H1 (cell line): ENCODE data around the gene CHST10. TPM values are rescaled to one million over a fixed set of nuclear protein-coding genes. Genes with fewer than 3 reads are reported as not detected.

Experiments
- CTCF ChIA-PET: fragments of 300-600 bp; sonication (Branson Sonifier 250); formaldehyde crosslinking; loops from one replicate; lab custom pipeline; 2021; ENCODE audit not compliant: partially characterized antibody; lab: Charles Lee
- POLR2A ChIA-PET: fragments of 300-600 bp; sonication (Branson Sonifier 250); formaldehyde crosslinking; loops from one replicate; lab custom pipeline; 2021; ENCODE audit warnings: inconsistent platforms; ENCODE audit not compliant: partially characterized antibody; lab: Charles Lee
- DNase-seq, 2 experiments: peaks; one replicate each; pipeline versions ENCODE4 v3.0.0 to v3.0.0-alpha.2; 2010 to 2022; ENCODE audit warnings: low spot score in 2 of 2, low read depth in 1 of 2, mixed read lengths in 1 of 2
- FAIRE-seq: peaks from 2 replicates; lab custom pipeline; 2011; peaks lifted over from hg19 to GRCh38; lab: Jason Lieb, UNC
- H2AFZ ChIP-seq: 2 replicates; pipeline ENCODE4 v1.8.1; 2012; ENCODE audit warnings: low read length, inconsistent platforms
- H2AK5ac ChIP-seq: 2 replicates; pipeline ENCODE4 v1.6.1; 2013; ENCODE audit warnings: low read depth, low read length
- H2BK120ac ChIP-seq: replicated peaks from 2 replicates; pipeline ENCODE3; 2013; ENCODE audit warnings: low read depth, low read length, inconsistent platforms
- H2BK12ac ChIP-seq: 2 replicates; pipeline ENCODE4 v1.6.1; 2013; ENCODE audit warnings: low read depth, low read length
- H2BK15ac ChIP-seq: 2 replicates; pipeline ENCODE4 v1.6.1; 2013; ENCODE audit warnings: low read length
- H2BK20ac ChIP-seq: 2 replicates; pipeline ENCODE4 v1.6.1; 2013; ENCODE audit warnings: low read length
- H2BK5ac ChIP-seq: 2 replicates; pipeline ENCODE4 v1.6.1; 2013; ENCODE audit warnings: low read depth, low read length
- H3K14ac ChIP-seq: 2 replicates; pipeline ENCODE4 v1.6.1; 2013; ENCODE audit warnings: inconsistent platforms; ENCODE audit not compliant: insufficient read length
- H3K18ac ChIP-seq: 2 replicates; pipeline ENCODE4 v1.6.1; 2013; ENCODE audit warnings: low read length; ENCODE audit errors: extremely low read depth
- H3K23ac ChIP-seq: 2 replicates; pipeline ENCODE4 v1.6.1; 2013; ENCODE audit warnings: inconsistent platforms; ENCODE audit not compliant: insufficient read length
- H3K23me2 ChIP-seq: 2 replicates; pipeline ENCODE4 v1.6.1; 2013; ENCODE audit warnings: low read depth, low read length
- H3K27ac ChIP-seq: 2 replicates; pipeline ENCODE4 v1.6.1; 2011; ENCODE audit warnings: low read depth, low read length, inconsistent platforms
- H3K27me3 ChIP-seq, 4 experiments: replicated peaks in 1 of 4; 1 replicate in 1 of 4; 2 replicates in 3 of 4; pipeline versions ENCODE4 v1.6.1 to v1.8.1; 2011 to 2013; ENCODE audit warnings: low read length in 3 of 4, mild to moderate bottlenecking in 3 of 4, inconsistent platforms in 2 of 4, mixed read lengths in 2 of 4, moderate library complexity in 1 of 4; ENCODE audit not compliant: control insufficient read depth in 3 of 4, insufficient read depth in 3 of 4; ENCODE audit errors: extremely low read depth in 1 of 4
- H3K36me3 ChIP-seq, 4 experiments: 2 replicates each; pipeline versions ENCODE4 v1.6.1 to v1.8.1; 2011 to 2013; ENCODE audit warnings: mild to moderate bottlenecking in 4 of 4, low read length in 3 of 4, moderate library complexity in 2 of 4, control low read depth in 1 of 4, inconsistent platforms in 1 of 4; ENCODE audit not compliant: insufficient read depth in 4 of 4, control insufficient read depth in 2 of 4
- H3K4ac ChIP-seq: replicated peaks from 2 replicates; pipeline ENCODE3; 2013; ENCODE audit warnings: low read length, low read depth, mixed read lengths, inconsistent platforms; ENCODE audit not compliant: insufficient read length
- H3K4me1 ChIP-seq, 4 experiments: replicated peaks in 1 of 4; 1 replicate in 1 of 4; 2 replicates in 3 of 4; pipeline versions ENCODE4 v1.6.1 to v1.8.1; 2011 to 2013; ENCODE audit warnings: low read length in 3 of 4, inconsistent platforms in 2 of 4, mixed read lengths in 1 of 4; ENCODE audit not compliant: insufficient read depth in 4 of 4, control insufficient read depth in 3 of 4
- H3K4me2 ChIP-seq, 2 experiments: 2 replicates each; pipeline versions ENCODE4 v1.6.1 to v1.8.1; 2011 to 2013; ENCODE audit warnings: low read depth in 2 of 2, low read length in 2 of 2, control low read depth in 1 of 2, inconsistent platforms in 1 of 2, mild to moderate bottlenecking in 1 of 2; ENCODE audit not compliant: insufficient read depth in 1 of 2
- H3K4me3 ChIP-seq, 4 experiments: fragments of 200-600, 300-600 bp in 1 of 4; sonication (generic), shearing (Covaris generic), sonication (Bioruptor Twin) in 1 of 4; 2 replicates each; pipeline versions ENCODE4 v1.5.1 to v1.8.1; 2011 to 2016; ENCODE audit warnings: low read length in 4 of 4, low read depth in 3 of 4, control low read depth in 2 of 4, inconsistent platforms in 2 of 4, mild to moderate bottlenecking in 2 of 4, mixed read lengths in 1 of 4, moderate library complexity in 1 of 4; ENCODE audit not compliant: insufficient read depth in 2 of 4; ENCODE audit errors: extremely low read depth in 1 of 4
- H3K56ac ChIP-seq: replicated peaks from 2 replicates; pipeline ENCODE3; 2013; ENCODE audit warnings: low read depth, mild to moderate bottlenecking, mixed read lengths, low read length, inconsistent platforms; ENCODE audit not compliant: insufficient read length
- H3K79me1 ChIP-seq: 2 replicates; pipeline ENCODE4 v1.6.1; 2013; ENCODE audit warnings: low read depth, low read length, control low read depth
- H3K79me2 ChIP-seq, 2 experiments: 2 replicates each; pipeline versions ENCODE4 v1.6.1 to v1.8.1; 2012 to 2013; ENCODE audit warnings: low read length in 2 of 2, mild to moderate bottlenecking in 2 of 2, inconsistent platforms in 1 of 2; ENCODE audit not compliant: insufficient read depth in 2 of 2, control insufficient read depth in 1 of 2
- H3K9ac ChIP-seq, 4 experiments: replicated peaks in 1 of 4; 1 replicate in 1 of 4; 2 replicates in 3 of 4; pipeline versions ENCODE4 v1.6.1 to v1.8.1; 2011 to 2013; ENCODE audit warnings: low read depth in 3 of 4, low read length in 3 of 4, control low read depth in 2 of 4, mild to moderate bottlenecking in 2 of 4, moderate library complexity in 2 of 4, inconsistent platforms in 1 of 4; ENCODE audit errors: extremely low read depth in 1 of 4
- H3K9me3 ChIP-seq, 2 experiments: 2 replicates each; pipeline versions ENCODE4 v1.6.1 to v1.8.1; 2012 to 2013; ENCODE audit warnings: mild to moderate bottlenecking in 2 of 2, moderate library complexity in 2 of 2, control low read depth in 1 of 2, inconsistent platforms in 1 of 2, low read depth in 1 of 2, low read length in 1 of 2, mixed read lengths in 1 of 2; ENCODE audit not compliant: insufficient read depth in 2 of 2
- H4K20me1 ChIP-seq, 2 experiments: replicated peaks in 1 of 2; 2 replicates each; pipeline versions ENCODE3 to v1.8.1; 2011 to 2013; ENCODE audit warnings: inconsistent platforms in 2 of 2, low read length in 2 of 2, mild to moderate bottlenecking in 1 of 2; ENCODE audit not compliant: insufficient read depth in 2 of 2, control insufficient read depth in 1 of 2
- H4K5ac ChIP-seq: 2 replicates; pipeline ENCODE4 v1.6.1; 2013; ENCODE audit warnings: low read length, low read depth, mixed read lengths, inconsistent platforms; ENCODE audit not compliant: insufficient read length
- H4K8ac ChIP-seq: 2 replicates; pipeline ENCODE4 v1.8.0; 2013; ENCODE audit warnings: mild to moderate bottlenecking, moderate library complexity, low read length, inconsistent platforms; ENCODE audit not compliant: insufficient read depth; ENCODE audit errors: extremely low read depth
- H4K91ac ChIP-seq: replicated peaks from 2 replicates; pipeline ENCODE3; 2013; ENCODE audit warnings: low read length, mixed read lengths, inconsistent platforms; ENCODE audit not compliant: insufficient read length
- ASH2L ChIP-seq: fragments of 200-600, 300-600 bp; sonication (generic); IDR thresholded peaks from one replicate; pipeline ENCODE4 v1.7.1; 2017; ENCODE audit warnings: low read length
- FOSL1 ChIP-seq: IDR thresholded peaks from 2 replicates; pipeline ENCODE4 v1.6.1; 2011; ENCODE audit warnings: mild to moderate bottlenecking, low read depth, low read length, moderate library complexity; ENCODE audit not compliant: insufficient read depth
- JUND ChIP-seq: IDR thresholded peaks from 2 replicates; pipeline ENCODE4 v1.6.1; 2011; ENCODE audit warnings: mild to moderate bottlenecking, improper control_type of control experiment, low read length
- MAFK ChIP-seq: IDR thresholded peaks from 2 replicates; pipeline ENCODE4 v1.6.1; 2012; ENCODE audit warnings: low read depth, mild to moderate bottlenecking, improper control_type of control experiment, low read length
- NRF1 ChIP-seq: IDR thresholded peaks from 2 replicates; pipeline ENCODE4 v1.6.1; 2011; ENCODE audit warnings: mild to moderate bottlenecking, low read depth, low read length, improper control_type of control experiment
- POLR2A ChIP-seq, 2 experiments: IDR thresholded peaks; 1 replicate in 1 of 2; 2 replicates in 1 of 2; pipeline ENCODE4 v1.6.1; 2011; ENCODE audit warnings: low read depth in 2 of 2, low read length in 2 of 2, mild to moderate bottlenecking in 2 of 2; ENCODE audit errors: control extremely low read depth in 1 of 2
- RNF2 ChIP-seq: fragments of 200-900, 300-1000 bp; sonication (generic); IDR thresholded peaks from 2 replicates; pipeline ENCODE4 v1.7.1; 2016; ENCODE audit warnings: borderline replicate concordance, low read depth, mild to moderate bottlenecking, antibody characterized with exemption, low read length; ENCODE audit not compliant: poor library complexity, severe bottlenecking; ENCODE audit errors: missing control alignments
- RXRA ChIP-seq: IDR thresholded peaks from 2 replicates; pipeline ENCODE4 v1.6.1; 2011; ENCODE audit warnings: low read depth, mild to moderate bottlenecking, low read length, moderate library complexity; ENCODE audit not compliant: insufficient read depth
- SUZ12 ChIP-seq: fragments of 200-600 bp; sonication (generic); IDR thresholded peaks from 2 replicates; pipeline ENCODE4 v1.6.1; 2012; ENCODE audit warnings: mild to moderate bottlenecking, inconsistent platforms, low read length, moderate library complexity, mixed read lengths
- WGBS, 2 experiments: shearing (Covaris generic) in 1 of 2; methylation state at CpG; one replicate each; pipeline versions ENCODE4 v1.1.6 to v1.1.7; 2013 to 2015; ENCODE audit warnings: low lambda C conversion rate in 2 of 2, mixed read lengths in 2 of 2, inconsistent platforms in 1 of 2, low coverage in 1 of 2, missing lambda C conversion rate in 1 of 2; ENCODE audit not compliant: insufficient replicate concordance in 2 of 2, insufficient coverage in 1 of 2, insufficient read length in 1 of 2; ENCODE audit errors: extremely low coverage in 1 of 2, missing lambda C conversion rate in 1 of 2; 5-methylcytosine and 5-hydroxymethylcytosine counted together
- polyA plus RNA-seq, 7 experiments: library from polyadenylated mRNA; depleted of rRNA in 3 of 7; stranded (reverse) in 5 of 7; unstranded in 2 of 7; fragments of >200 nt in 5 of 7; fragments of 200-250 nt in 2 of 7; gene quantifications; 1 replicate in 5 of 7; 2 replicates in 1 of 7; 4 replicates in 1 of 7; pipeline versions ENCODE4 v1.2.1 to v1.2.3, GENCODE V29; 2011 to 2013; ENCODE audit warnings: missing spikeins in 2 of 7, mixed read lengths in 2 of 7
- total RNA-seq: library from RNA; stranded (reverse); fragmentation: NEBNext Ultra II Directional; extraction: Animal tissue kit (Norgen Biotek cat#: 25700); gene quantifications from 2 replicates; pipeline ENCODE4 v1.2.1, GENCODE V29; 2021
- TF ChIP-seq, protein P1 (sequence below): IDR thresholded peaks from 2 replicates; pipeline ENCODE4 v1.6.1; 2012; ENCODE audit warnings: inconsistent platforms
- TF ChIP-seq, protein P2 (sequence below): IDR thresholded peaks from 2 replicates; pipeline ENCODE4 v1.6.1; 2011; ENCODE audit warnings: low read depth, mild to moderate bottlenecking, low read length; ENCODE audit not compliant: insufficient read depth

CHST10 gene
- total and polyA plus RNA-seq, 2 of the 8 experiments (the other 6 are each of a cell fraction or from before 2014, with no cell fraction given), result 27.3 to 29.1 TPM

DNA sequence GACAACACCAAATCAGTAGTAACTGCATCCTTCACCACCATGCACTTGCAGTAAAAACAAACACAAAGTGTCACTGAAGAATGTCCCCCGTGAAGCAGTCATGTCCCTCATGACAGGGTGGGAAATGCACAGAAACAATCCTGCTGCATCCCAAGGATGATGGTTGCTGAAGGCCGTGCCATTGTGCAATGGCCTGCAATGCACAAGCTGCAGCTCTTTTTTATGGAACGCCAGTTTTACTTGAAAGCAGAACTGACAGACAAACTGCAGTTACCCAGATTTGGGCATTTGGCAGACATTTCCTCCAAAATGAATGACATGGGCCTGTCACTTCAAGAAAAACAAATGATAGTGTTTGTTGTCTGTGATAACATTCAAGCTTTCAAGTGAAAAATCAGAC is 2.4 kb upstream of the CHST10 start:
- CTCF ChIA-PET, result interaction anchor here (1.2 kb wide), 1 partner anchor 136 kb away, joined by 3 read pairs; no protein-coding TSS in a partner anchor
- Histone ChIP-seq H3K79me1 (peaks cover 8% of the 10 kb centered on the region; the same call in 1 of the 2 replicates), H3K27me3 (no peaks in the 10 kb centered on the region), H2BK15ac (no peak overlapping the region), H3K23ac (no peak overlapping the region), H3K4me2 (no peak overlapping the region), H3K56ac (no peak overlapping the region), H3K36me3 (no peaks in the 10 kb centered on the region; a peak in 1 of 8 replicates), H3K4ac (no peak overlapping the region), H3K23me2 (peaks cover 7% of the 10 kb centered on the region), H2BK12ac (no peak overlapping the region), H2BK120ac (no peak overlapping the region), H4K5ac (no peak overlapping the region), H2AK5ac (no peak overlapping the region), H3K14ac (no peak overlapping the region), H3K4me1 (peaks cover 0 to 9% (median 3%) of the 10 kb centered on the region in 4 experiments; a peak in 4 of 7 replicates), H3K4me3 (no peak overlapping the region), H3K18ac (no peak overlapping the region), H2BK20ac (no peak overlapping the region), H2AFZ (no peak overlapping the region), H3K79me2 (peaks cover 3 to 22% of the 10 kb centered on the region in 2 experiments; a peak in 3 of 4 replicates), H4K91ac (no peak overlapping the region), H2BK5ac (no peak overlapping the region), H3K9me3 (no peaks in the 10 kb centered on the region), H3K9ac (no peak overlapping the region), H4K8ac (no peak overlapping the region), H3K27ac (no peak overlapping the region), H4K20me1 (peaks cover 0 to 4% of the 10 kb centered on the region in 2 experiments)
- DNase-seq, result no peak
- no peak for FAIRE-seq
- WGBS, 2 experiments, result 82% methylated on average over 3 of the region's 3 CpGs; no CpG with 5 or more reads in 1 of the 2 experiments
- POLR2A ChIA-PET, result interaction anchor here (0.8 to 1.0 kb wide), 2 partner anchors 10 to 143 kb away, joined by 3 to 5 read pairs; partner anchors contain the start of gene PDCL3
- TF ChIP-seq RNF2 (no peak), POLR2A (IDR thresholded peaks at IDR 0.05; ENCODE audit: control extremely low read depth in 1 of 2, low read depth in 2 of 2, low read length in 2 of 2) (no peak), MAFK (no peak), JUND (no peak), NRF1 (no peak), RXRA (no peak), FOSL1 (no peak), SUZ12 (no peak), ASH2L (no peak)
- TF ChIP-seq, protein P1, sequence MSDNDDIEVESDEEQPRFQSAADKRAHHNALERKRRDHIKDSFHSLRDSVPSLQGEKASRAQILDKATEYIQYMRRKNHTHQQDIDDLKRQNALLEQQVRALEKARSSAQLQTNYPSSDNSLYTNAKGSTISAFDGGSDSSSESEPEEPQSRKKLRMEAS, result no peak
- TF ChIP-seq, protein P2, sequence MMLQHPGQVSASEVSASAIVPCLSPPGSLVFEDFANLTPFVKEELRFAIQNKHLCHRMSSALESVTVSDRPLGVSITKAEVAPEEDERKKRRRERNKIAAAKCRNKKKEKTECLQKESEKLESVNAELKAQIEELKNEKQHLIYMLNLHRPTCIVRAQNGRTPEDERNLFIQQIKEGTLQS, result no peak
